Measurements from ENCODE around the gene SMYD5.
"Not testable (repeated sequence)": the region's sequence is repeated elsewhere in the genome, so short reads cannot be mapped to it uniquely, and the experiment has no call there.

- not testable (repeated sequence) for TF ChIP-seq CTCF, POLR2A (IDR thresholded peaks at IDR 0.05)
These were observed 48.8 kb downstream of the SMYD5 start for GRCh38 chr2:73262691-73263429.
